Measurements from ENCODE around the gene SMPD1. TPM values are rescaled to one million over a fixed set of nuclear protein-coding genes. Genes with fewer than 3 reads are reported as not detected.

Gene SMPD1
- total RNA-seq, 1 donor from 2014 or later: 23.1 TPM

DNA sequence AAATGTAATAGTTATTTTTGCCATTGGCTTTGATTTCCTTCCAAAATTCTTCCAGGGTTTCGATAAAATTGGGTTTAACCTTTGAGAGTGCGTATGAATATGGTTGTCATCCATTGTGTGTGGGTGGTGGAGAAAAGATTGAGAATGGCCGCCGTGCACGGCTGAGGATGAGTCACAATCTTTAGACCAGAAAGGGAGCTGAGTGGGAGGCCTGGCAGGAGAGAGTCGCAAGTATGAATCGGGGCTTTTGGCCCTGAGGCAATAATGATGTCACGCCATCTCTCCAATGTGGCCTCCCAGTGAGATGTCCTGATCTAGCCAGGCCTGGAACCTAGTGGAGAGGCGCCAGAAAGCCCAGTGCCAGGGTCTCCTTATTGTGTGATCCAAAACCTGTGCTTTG lies 33.1 kb upstream of the SMPD1 start:
- no peaks in the 10 kb centered on the region for H3K36me3 ChIP-seq
- H3K27ac ChIP-seq: peak overlapping the region; percentile 74
- H3K4me1 ChIP-seq: peaks cover 20% of the 10 kb centered on the region
- H3K27me3 ChIP-seq: no peaks in the 10 kb centered on the region
- intact Hi-C loops (cut with DNase I): loop anchor here (5.0 to 10.0 kb wide), 2 partner anchors 35 to 112 kb away; partner anchors contain the start of gene CAVIN3
- TF ChIP-seq, protein P1, sequence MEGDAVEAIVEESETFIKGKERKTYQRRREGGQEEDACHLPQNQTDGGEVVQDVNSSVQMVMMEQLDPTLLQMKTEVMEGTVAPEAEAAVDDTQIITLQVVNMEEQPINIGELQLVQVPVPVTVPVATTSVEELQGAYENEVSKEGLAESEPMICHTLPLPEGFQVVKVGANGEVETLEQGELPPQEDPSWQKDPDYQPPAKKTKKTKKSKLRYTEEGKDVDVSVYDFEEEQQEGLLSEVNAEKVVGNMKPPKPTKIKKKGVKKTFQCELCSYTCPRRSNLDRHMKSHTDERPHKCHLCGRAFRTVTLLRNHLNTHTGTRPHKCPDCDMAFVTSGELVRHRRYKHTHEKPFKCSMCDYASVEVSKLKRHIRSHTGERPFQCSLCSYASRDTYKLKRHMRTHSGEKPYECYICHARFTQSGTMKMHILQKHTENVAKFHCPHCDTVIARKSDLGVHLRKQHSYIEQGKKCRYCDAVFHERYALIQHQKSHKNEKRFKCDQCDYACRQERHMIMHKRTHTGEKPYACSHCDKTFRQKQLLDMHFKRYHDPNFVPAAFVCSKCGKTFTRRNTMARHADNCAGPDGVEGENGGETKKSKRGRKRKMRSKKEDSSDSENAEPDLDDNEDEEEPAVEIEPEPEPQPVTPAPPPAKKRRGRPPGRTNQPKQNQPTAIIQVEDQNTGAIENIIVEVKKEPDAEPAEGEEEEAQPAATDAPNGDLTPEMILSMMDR (IDR thresholded peaks at IDR 0.05): no peak
- TF ChIP-seq POLR2AphosphoS5 (IDR thresholded peaks at IDR 0.05; ENCODE audit: insufficient read depth in 1 of 2, low read depth in 1 of 2) (peak in 1 of 2 donors; percentile 35), POLR2A (IDR thresholded peaks at IDR 0.05) (no peak)
- no peak for DNase-seq (ENCODE audit: extremely low spot score in 2 of 2)
- no peaks in the 10 kb centered on the region for H3K9me3 ChIP-seq
- no peak overlapping the region for H3K4me3 ChIP-seq

DNA sequence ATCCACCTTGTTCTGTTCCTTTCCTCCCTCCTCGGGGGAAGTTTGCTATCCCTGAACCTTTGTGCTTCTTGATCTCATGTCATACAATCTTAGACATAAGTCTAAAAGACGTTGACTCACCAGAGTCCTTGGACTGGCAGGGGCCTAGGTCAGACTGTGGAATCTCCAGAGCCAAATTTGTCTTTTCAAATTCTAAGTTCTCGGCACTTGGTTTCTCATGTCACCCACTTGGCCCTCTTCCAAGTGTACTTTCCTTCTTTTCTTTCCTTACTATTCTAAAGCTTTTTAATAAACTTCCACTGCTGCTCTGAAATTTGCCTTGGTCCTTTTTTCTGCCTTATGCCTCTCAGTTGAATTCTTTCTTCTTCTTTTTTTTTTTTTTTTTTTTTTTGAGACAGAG lies 30.1 kb upstream of the SMPD1 start:
- Histone ChIP-seq H3K27ac (no peak overlapping the region), H3K36me3 (no peaks in the 10 kb centered on the region), H3K27me3 (no peaks in the 10 kb centered on the region), H3K4me3 (no peak overlapping the region), H3K9me3 (no peaks in the 10 kb centered on the region), H3K4me1 (peaks cover 20% of the 10 kb centered on the region)
- intact Hi-C loops (cut with DNase I): loop anchor here (5.0 kb wide), 1 partner anchor 338 kb away; no protein-coding TSS in a partner anchor
- DNase-seq (ENCODE audit: extremely low spot score in 2 of 2): no peak
- TF ChIP-seq POLR2A (IDR thresholded peaks at IDR 0.05) (no peak), POLR2AphosphoS5 (IDR thresholded peaks at IDR 0.05; ENCODE audit: insufficient read depth in 1 of 2, low read depth in 1 of 2) (no peak)
- TF ChIP-seq, protein P1 (IDR thresholded peaks at IDR 0.05): no peak

DNA sequence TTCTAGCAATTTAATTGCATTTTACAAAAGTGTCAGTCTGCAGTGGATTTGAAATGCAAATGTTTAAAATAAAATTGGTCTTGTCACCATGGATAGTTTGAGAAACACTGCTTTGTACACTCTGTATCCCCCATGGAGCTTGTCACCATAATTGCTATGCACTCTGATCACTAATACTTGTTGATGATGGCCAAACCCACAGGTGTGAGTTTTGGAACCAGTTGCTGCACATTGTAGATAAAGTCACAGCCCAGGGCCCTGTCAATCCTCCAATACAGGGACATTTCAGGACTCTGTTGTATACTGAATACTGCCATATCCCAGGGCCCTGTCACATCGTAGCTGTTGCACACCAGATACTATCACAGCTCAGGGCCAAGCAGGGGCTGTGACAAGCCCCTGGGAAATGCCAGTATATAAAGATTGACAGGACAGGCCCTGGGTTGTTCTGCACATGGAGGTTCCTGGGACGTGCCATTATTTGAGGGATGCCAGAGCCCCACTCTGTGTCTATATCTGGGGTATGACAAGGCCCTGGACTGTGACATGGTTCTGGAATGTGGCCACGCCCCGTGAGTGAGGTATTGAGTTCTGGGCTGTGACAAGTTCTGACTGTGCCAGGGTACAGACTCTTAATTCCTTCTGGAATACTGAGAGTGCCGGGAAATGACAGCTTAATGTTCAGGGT lies 27.9 kb upstream of the SMPD1 start:
- Histone ChIP-seq H3K27me3 (no peaks in the 10 kb centered on the region), H3K27ac (no peak overlapping the region), H3K4me1 (peaks cover 8% of the 10 kb centered on the region), H3K9me3 (no peaks in the 10 kb centered on the region), H3K36me3 (no peaks in the 10 kb centered on the region), H3K4me3 (no peak overlapping the region)
- TF ChIP-seq POLR2AphosphoS5 (IDR thresholded peaks at IDR 0.05; ENCODE audit: insufficient read depth in 1 of 2, low read depth in 1 of 2): no peak
- TF ChIP-seq, protein P1 (IDR thresholded peaks at IDR 0.05): no peak
- no peak for TF ChIP-seq POLR2A (IDR thresholded peaks at IDR 0.05)
- DNase-seq (ENCODE audit: extremely low spot score in 2 of 2): no peak
- intact Hi-C loops (cut with DNase I): loop anchor here (5.0 kb wide), 1 partner anchor 340 kb away; no protein-coding TSS in a partner anchor

DNA sequence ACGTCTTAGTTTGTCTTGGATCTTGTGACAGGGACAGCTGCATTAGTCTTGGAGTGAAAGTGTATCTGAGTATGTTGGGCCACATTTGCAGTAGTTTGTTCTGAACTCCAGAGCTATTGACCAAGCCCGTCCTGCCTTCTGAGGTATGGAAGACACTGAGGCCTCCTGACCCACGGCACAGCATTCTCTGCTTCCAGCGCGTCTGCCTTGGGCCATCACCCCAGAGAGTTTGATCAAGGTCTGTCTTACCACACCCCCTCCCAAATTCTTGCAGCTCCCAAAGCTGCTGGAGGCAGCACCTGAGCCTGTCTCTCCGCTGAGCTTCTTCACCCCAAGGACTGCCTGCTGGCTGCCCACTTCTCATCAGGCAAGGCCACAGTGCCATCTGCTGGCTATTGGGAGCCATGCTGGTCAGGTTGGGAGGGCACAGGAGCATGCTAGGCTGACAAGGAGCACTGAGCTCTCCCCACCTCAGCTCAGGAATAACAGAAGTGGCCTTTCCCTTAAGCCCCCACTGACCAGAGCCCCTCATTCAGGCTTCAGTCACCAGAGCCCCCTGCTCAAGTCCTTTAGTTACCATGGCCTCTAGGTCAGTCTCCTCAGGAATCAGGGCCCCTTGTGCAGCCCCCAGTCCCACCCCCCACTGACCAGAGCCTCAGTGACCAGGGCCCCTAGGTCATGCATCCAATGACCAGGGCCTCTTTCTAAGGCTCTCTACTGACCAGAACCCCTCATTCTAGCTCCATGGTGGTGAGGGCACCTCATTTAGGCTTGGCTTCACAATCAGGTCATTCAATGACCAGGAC lies 27.2 kb upstream of the SMPD1 start:
- no peak overlapping the region for H3K27ac ChIP-seq
- intact Hi-C loops (cut with DNase I): loop anchor here (5.0 kb wide), 1 partner anchor 341 kb away; no protein-coding TSS in a partner anchor
- no peak for DNase-seq (ENCODE audit: extremely low spot score in 2 of 2)
- H3K9me3 ChIP-seq: no peaks in the 10 kb centered on the region
- H3K4me3 ChIP-seq: no peak overlapping the region
- H3K36me3 ChIP-seq: no peaks in the 10 kb centered on the region
- H3K4me1 ChIP-seq: peaks cover under 1% of the 10 kb centered on the region
- H3K27me3 ChIP-seq: no peaks in the 10 kb centered on the region
- TF ChIP-seq POLR2A (IDR thresholded peaks at IDR 0.05) (no peak), POLR2AphosphoS5 (IDR thresholded peaks at IDR 0.05; ENCODE audit: insufficient read depth in 1 of 2, low read depth in 1 of 2) (peak in 1 of 2 donors; percentile 19)
- TF ChIP-seq, protein P1 (IDR thresholded peaks at IDR 0.05): peak; percentile 47 to 72 (median 55)
